K562 (cell line): ENCODE results near the gene CEP68. TPM values are rescaled to one million over a fixed set of nuclear protein-coding genes. Genes with fewer than 3 reads are reported as not detected.

Experiments
- ARID1B ChIP-seq: fragments of 450-650 bp; IDR thresholded peaks from 2 replicates; pipeline ENCODE4 v1.6.1; 2016; ENCODE audit warnings: antibody characterized with exemption, mild to moderate bottlenecking, inconsistent platforms
- BRD9 ChIP-seq: fragments of 450-650 bp; IDR thresholded peaks from 2 replicates; pipeline ENCODE4 v1.6.1; 2018; ENCODE audit warnings: low read depth; ENCODE audit not compliant: partially characterized antibody
- CBFA2T2 ChIP-seq: fragments of 450-650 bp; conservative IDR thresholded peaks from 2 replicates; pipeline ENCODE4 v1.6.1; 2017; ENCODE audit warnings: mild to moderate bottlenecking
- CBFA2T3 ChIP-seq: fragments of 450-650 bp; IDR thresholded peaks from 2 replicates; pipeline ENCODE4 v1.6.1; 2017
- CBX5 ChIP-seq: IDR thresholded peaks from 2 replicates; pipeline ENCODE4 v1.6.1; 2014; ENCODE audit warnings: low read depth, borderline replicate concordance
- HSF4 ChIP-seq: fragments of 250-450 bp; sonication (Bioruptor Pico); IDR thresholded peaks from 2 replicates; pipeline ENCODE4 v2.1.2; 2022; ENCODE audit warnings: mild to moderate bottlenecking, moderate library complexity, borderline replicate concordance
- MAFG ChIP-seq: fragments of 450-650 bp; conservative IDR thresholded peaks from 2 replicates; pipeline ENCODE4 v1.6.1; 2016; ENCODE audit warnings: missing genetic modification characterization, missing compliant biosample characterization
- NCOR1 ChIP-seq: fragments of 450-650 bp; IDR thresholded peaks from 2 replicates; pipeline ENCODE4 v1.6.1; 2016; ENCODE audit warnings: mild to moderate bottlenecking, moderate library complexity
- NR2C1 ChIP-seq, 2 experiments: fragments of 450-650 bp; IDR thresholded peaks; 2 replicates each; pipeline ENCODE4 v1.6.1; 2017; ENCODE audit warnings: mild to moderate bottlenecking in 2 of 2, antibody characterized with exemption in 1 of 2, inconsistent platforms in 1 of 2, missing compliant biosample characterization in 1 of 2, missing genetic modification characterization in 1 of 2
- OTX1 ChIP-seq: fragments of 450-650 bp; formaldehyde crosslinking; IDR thresholded peaks from 2 replicates; pipeline ENCODE4 v1.4.0; 2022; ENCODE audit warnings: mild to moderate bottlenecking
- SMARCA4 ChIP-seq: fragments of 450-650 bp; IDR thresholded peaks from 2 replicates; pipeline ENCODE4 v1.6.1; 2016
- SOX6 ChIP-seq: fragments of 450-650 bp; IDR thresholded peaks from 2 replicates; pipeline ENCODE4 v1.6.1; 2014; ENCODE audit warnings: mild to moderate bottlenecking
- TAL1 ChIP-seq: fragments of 450-650 bp; IDR thresholded peaks from 2 replicates; pipeline ENCODE4 v1.6.1; 2016; ENCODE audit warnings: mild to moderate bottlenecking
- ZNF212 ChIP-seq: fragments of 450-650 bp; formaldehyde crosslinking; IDR thresholded peaks from 2 replicates; pipeline ENCODE4 v1.4.0; 2020; ENCODE audit warnings: mild to moderate bottlenecking
- ZNF76 ChIP-seq: fragments of 250-450 bp; sonication (Bioruptor Pico); IDR thresholded peaks from 2 replicates; pipeline ENCODE4 v1.4.0; 2020; ENCODE audit warnings: mild to moderate bottlenecking, moderate library complexity, borderline replicate concordance
- ZNF766 ChIP-seq: fragments of 200-800 bp; sonication (Bioruptor generic); conservative IDR thresholded peaks from 2 replicates; pipeline ENCODE4 v1.6.1; 2016; ENCODE audit warnings: missing genetic modification characterization, missing compliant biosample characterization
- ZSCAN32 ChIP-seq: fragments of 450-650 bp; formaldehyde crosslinking; IDR thresholded peaks from 2 replicates; pipeline ENCODE4 v1.4.0; 2020; ENCODE audit warnings: mild to moderate bottlenecking, moderate library complexity
- polyA plus RNA-seq, 8 experiments: library from polyadenylated mRNA; depleted of rRNA in 4 of 8; stranded (reverse) in 5 of 8; unstranded in 3 of 8; fragments of >200 nt; fragmentation: Nextera tagmentation in 2 of 8; fragmentation: Illumina TruSeq in 1 of 8; extraction: Ambion mirVana in 2 of 8; extraction: Trizol in 1 of 8; gene quantifications; 2 replicates each; pipeline versions ENCODE4 v1.2.1 to v1.2.3, GENCODE V29; 2011 to 2014; ENCODE audit warnings: inconsistent platforms in 1 of 8, missing spikeins in 1 of 8
- total RNA-seq, 7 experiments: library from RNA; depleted of rRNA in 6 of 7; stranded (reverse); fragments of >200 nt in 6 of 7; fragmentation: Illumina TruSeq in 2 of 7; extraction: Trizol in 2 of 7; gene quantifications; 2 replicates each; pipeline versions ENCODE4 v1.2.1 to v1.2.3, GENCODE V29; 2011 to 2021; ENCODE audit warnings: low replicate concordance in 1 of 7
- TF ChIP-seq, protein P1 (sequence below), 2 experiments: fragments of 450-650 bp; conservative IDR thresholded peaks; 2 replicates each; pipeline ENCODE4 v1.6.1; 2017; ENCODE audit warnings: mild to moderate bottlenecking in 2 of 2, moderate library complexity in 2 of 2
- TF ChIP-seq, protein P2 (sequence below): fragments of 250-450 bp; sonication (Bioruptor Pico); IDR thresholded peaks from 2 replicates; pipeline ENCODE4 v1.8.0; 2021; ENCODE audit warnings: borderline replicate concordance, mild to moderate bottlenecking, moderate library complexity; ENCODE audit not compliant: poor library complexity, severe bottlenecking
- TF ChIP-seq, protein P3 (sequence below): IDR thresholded peaks from 3 replicates; pipeline ENCODE4 v1.6.1; 2011; ENCODE audit warnings: borderline replicate concordance, mild to moderate bottlenecking, moderate library complexity; ENCODE audit not compliant: insufficient read length; ENCODE audit errors: extremely low read depth
- TF ChIP-seq, protein P4 (sequence below), 2 experiments: fragments of 450-650 bp in 1 of 2; sonication (generic) in 1 of 2; formaldehyde crosslinking in 1 of 2; IDR thresholded peaks in 1 of 2; conservative IDR thresholded peaks in 1 of 2; 2 replicates each; pipeline versions ENCODE4 v1.6.1 to v1.8.1; 2016 to 2023; ENCODE audit warnings: mild to moderate bottlenecking in 2 of 2, moderate library complexity in 2 of 2, inconsistent platforms in 1 of 2, missing genetic modification reagents in 1 of 2

The CEP68 gene
- total and polyA plus RNA-seq, 9 of the 15 experiments (the other 6 are each of a cell fraction or from before 2014, with no cell fraction given), result 1.4 to 8.5 (median 5.2) TPM

DNA sequence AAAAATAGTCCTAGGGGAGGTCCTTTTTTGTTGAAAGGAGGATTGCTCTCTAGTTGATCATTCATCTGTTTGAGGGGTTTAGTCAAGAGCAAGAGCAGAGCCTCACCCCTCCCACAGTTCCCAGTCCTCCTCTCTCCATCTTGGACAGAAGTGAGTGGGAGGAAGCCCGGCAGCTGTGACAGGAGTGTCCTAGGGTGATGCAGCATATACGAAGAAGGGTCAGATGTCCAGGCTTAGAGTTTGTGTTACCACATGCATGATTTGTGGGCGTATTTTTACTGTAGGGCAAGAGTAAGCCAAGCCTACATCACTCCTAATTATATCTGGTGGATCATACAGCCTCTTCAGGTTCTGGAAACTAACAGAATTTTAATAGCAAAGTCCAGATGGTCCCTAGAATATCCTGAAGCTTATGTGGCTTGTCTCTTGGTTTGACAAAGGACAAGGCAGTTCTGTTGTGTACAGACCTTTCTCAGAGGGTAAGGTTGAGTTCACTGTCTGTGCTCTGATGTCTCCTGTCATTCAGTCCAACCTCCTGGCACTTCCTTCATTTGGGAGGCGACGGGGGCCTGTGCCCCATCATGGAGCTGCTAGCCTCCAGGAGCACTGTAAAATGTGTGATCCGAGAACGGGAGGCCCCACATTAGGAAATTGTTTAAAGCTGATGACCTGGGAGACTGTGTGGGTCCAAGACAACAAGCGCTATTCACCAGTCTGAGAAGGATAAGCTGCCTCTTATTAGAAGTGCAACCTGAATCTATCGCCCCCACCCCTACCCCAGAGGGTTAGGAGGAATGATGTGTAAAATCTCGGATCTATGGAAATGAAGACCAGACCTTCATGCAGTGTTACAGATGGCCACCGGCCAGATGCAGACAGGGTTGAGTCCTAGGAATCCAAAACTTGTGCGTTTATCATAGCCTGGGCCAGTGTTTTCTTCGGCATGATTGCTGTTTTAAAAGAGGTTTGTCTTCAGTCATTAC is 6.9 kb downstream of the CEP68 start (continued):
- TF ChIP-seq TAL1 (peak; percentile 11; the same call in 1 of the 2 replicates), MAFG (tag) (peak; percentile 77), BRD9 (no peak), ZNF212 (CRISPR knock-in tag) (no peak), OTX1 (no peak), SMARCA4 (0 out of 2 replicates have a peak, but pooled peaks have one; percentile 15), ZSCAN32 (CRISPR knock-in tag) (no peak), ZNF766 (CRISPR knock-in tag) (0 out of 2 replicates have a peak, but pooled peaks have one; percentile 25), NCOR1 (0 out of 2 replicates have a peak, but pooled peaks have one; percentile 23), ARID1B (peak; percentile 52), CBFA2T2 (peak; percentile 53; the same call in 1 of the 2 replicates), SOX6 (0 out of 2 replicates have a peak, but pooled peaks have one; percentile 11), NR2C1 (IDR thresholded peaks at IDR 0.05) (no peak), NR2C1 (tag; IDR thresholded peaks at IDR 0.05) (0 out of 2 replicates have a peak, but pooled peaks have one; percentile 30), CBFA2T3 (peak; percentile 63), CBX5 (no peak), ZNF76 (CRISPR knock-in tag) (no peak), HSF4 (CRISPR knock-in tag) (no peak)
- TF ChIP-seq, protein P1, sequence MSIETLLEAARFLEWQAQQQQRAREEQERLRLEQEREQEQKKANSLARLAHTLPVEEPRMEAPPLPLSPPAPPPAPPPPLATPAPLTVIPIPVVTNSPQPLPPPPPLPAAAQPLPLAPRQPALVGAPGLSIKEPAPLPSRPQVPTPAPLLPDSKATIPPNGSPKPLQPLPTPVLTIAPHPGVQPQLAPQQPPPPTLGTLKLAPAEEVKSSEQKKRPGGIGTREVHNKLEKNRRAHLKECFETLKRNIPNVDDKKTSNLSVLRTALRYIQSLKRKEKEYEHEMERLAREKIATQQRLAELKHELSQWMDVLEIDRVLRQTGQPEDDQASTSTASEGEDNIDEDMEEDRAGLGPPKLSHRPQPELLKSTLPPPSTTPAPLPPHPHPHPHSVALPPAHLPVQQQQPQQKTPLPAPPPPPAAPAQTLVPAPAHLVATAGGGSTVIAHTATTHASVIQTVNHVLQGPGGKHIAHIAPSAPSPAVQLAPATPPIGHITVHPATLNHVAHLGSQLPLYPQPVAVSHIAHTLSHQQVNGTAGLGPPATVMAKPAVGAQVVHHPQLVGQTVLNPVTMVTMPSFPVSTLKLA (conservative IDR thresholded peaks at IDR 0.05), result peak in 1 of 2 experiments; percentile 52; a peak in 2 of 4 replicates
- TF ChIP-seq, protein P2, sequence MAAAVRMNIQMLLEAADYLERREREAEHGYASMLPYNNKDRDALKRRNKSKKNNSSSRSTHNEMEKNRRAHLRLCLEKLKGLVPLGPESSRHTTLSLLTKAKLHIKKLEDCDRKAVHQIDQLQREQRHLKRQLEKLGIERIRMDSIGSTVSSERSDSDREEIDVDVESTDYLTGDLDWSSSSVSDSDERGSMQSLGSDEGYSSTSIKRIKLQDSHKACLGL, result no peak
- TF ChIP-seq, protein P3, sequence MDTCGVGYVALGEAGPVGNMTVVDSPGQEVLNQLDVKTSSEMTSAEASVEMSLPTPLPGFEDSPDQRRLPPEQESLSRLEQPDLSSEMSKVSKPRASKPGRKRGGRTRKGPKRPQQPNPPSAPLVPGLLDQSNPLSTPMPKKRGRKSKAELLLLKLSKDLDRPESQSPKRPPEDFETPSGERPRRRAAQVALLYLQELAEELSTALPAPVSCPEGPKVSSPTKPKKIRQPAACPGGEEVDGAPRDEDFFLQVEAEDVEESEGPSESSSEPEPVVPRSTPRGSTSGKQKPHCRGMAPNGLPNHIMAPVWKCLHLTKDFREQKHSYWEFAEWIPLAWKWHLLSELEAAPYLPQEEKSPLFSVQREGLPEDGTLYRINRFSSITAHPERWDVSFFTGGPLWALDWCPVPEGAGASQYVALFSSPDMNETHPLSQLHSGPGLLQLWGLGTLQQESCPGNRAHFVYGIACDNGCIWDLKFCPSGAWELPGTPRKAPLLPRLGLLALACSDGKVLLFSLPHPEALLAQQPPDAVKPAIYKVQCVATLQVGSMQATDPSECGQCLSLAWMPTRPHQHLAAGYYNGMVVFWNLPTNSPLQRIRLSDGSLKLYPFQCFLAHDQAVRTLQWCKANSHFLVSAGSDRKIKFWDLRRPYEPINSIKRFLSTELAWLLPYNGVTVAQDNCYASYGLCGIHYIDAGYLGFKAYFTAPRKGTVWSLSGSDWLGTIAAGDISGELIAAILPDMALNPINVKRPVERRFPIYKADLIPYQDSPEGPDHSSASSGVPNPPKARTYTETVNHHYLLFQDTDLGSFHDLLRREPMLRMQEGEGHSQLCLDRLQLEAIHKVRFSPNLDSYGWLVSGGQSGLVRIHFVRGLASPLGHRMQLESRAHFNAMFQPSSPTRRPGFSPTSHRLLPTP, result no peak
- TF ChIP-seq, protein P4, sequence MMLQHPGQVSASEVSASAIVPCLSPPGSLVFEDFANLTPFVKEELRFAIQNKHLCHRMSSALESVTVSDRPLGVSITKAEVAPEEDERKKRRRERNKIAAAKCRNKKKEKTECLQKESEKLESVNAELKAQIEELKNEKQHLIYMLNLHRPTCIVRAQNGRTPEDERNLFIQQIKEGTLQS (IDR thresholded peaks at IDR 0.05), result peak; percentile 37
- TF ChIP-seq, protein P4 (CRISPR knock-in tag; conservative IDR thresholded peaks at IDR 0.05), result no peak
